ENCODE measurements around the gene SLC7A6OS. TPM values are rescaled to one million over a fixed set of nuclear protein-coding genes. Genes with fewer than 3 reads are reported as not detected.
A peak's percentile ranks its signal among the peaks of the same experiment; 100 is the strongest.

SLC7A6OS gene
- total and polyA plus RNA-seq, 10 of the 15 experiments (the other 5 are each of a cell fraction or from before 2014, with no cell fraction given): 2.9 to 27.4 (median 16.9) TPM

GRCh38 chr16:68310774-68311511, at the start of gene SLC7A6OS, which contains the start of gene PRMT7 (continued):
- TF ChIP-seq BCLAF1 (IDR thresholded peaks at IDR 0.05): no peak
- TF ChIP-seq USF2 (IDR thresholded peaks at IDR 0.05; ENCODE audit: borderline replicate concordance, low read depth, low read length): no peak
- TF ChIP-seq NR2C2 (IDR thresholded peaks at IDR 0.05; ENCODE audit: borderline replicate concordance, control insufficient read depth, insufficient read length, low read depth): no peak
- TF ChIP-seq MEF2A (IDR thresholded peaks at IDR 0.05; ENCODE audit: insufficient read depth, low read depth, low read length): no peak
- no peak for TF ChIP-seq TCF7 (IDR thresholded peaks at IDR 0.05; ENCODE audit: borderline replicate concordance)
- TF ChIP-seq EGR1 (IDR thresholded peaks at IDR 0.05; ENCODE audit: borderline replicate concordance in 1 of 2, low read depth in 2 of 2, low read length in 2 of 2): peak in 1 of 2 experiments; percentile 67; a peak in 1 of 3 replicates
- no peak for TF ChIP-seq PBX3 (IDR thresholded peaks at IDR 0.05; ENCODE audit: insufficient replicate concordance, low read depth, low read length)
- TF ChIP-seq POLR2AphosphoS5 (IDR thresholded peaks at IDR 0.05; ENCODE audit: low read length): peak; percentile 95
- 0 out of 2 replicates have a peak, but pooled peaks have one; percentile 51 for TF ChIP-seq GABPA (IDR thresholded peaks at IDR 0.05; ENCODE audit: low read depth)
- no peak for TF ChIP-seq CHD4 (IDR thresholded peaks at IDR 0.05)
- no peak for TF ChIP-seq TARDBP (IDR thresholded peaks at IDR 0.05; ENCODE audit: borderline replicate concordance)
- no peak for TF ChIP-seq PAX8 (IDR thresholded peaks at IDR 0.05)
- TF ChIP-seq PRDM15 (CRISPR knock-in tag; IDR thresholded peaks at IDR 0.05): no peak
- TF ChIP-seq E2F4 (IDR thresholded peaks at IDR 0.05; ENCODE audit: low read depth, low read length): 0 out of 2 replicates have a peak, but pooled peaks have one; percentile 70
- peak; percentile 55 for TF ChIP-seq CREB1 (IDR thresholded peaks at IDR 0.05; ENCODE audit: low read depth)
- TF ChIP-seq BCL11A (IDR thresholded peaks at IDR 0.05; ENCODE audit: low read depth, low read length): no peak
- no peak for TF ChIP-seq NFYB (IDR thresholded peaks at IDR 0.05; ENCODE audit: insufficient read depth, low read depth, low read length)
- peak; percentile 69 for TF ChIP-seq ELK1 (IDR thresholded peaks at IDR 0.05; ENCODE audit: low read depth, low read length)
